Fibroblast of peridontal ligament (primary cell): ENCODE results near the gene CORT.

Experiments
- DNase-seq: peaks from one replicate; pipeline ENCODE4 v3.0.0-alpha.2; 2010; ENCODE audit errors: extremely low read depth

The CORT gene

GRCh38 chr1:10474613-10475507 is 25.0 kb downstream of the CORT start, which contains the start of gene PEX14:
Gene PEX14 (plus strand): TSS chr1:10474950. CDS start chr1:10474967, 17 bp downstream.
- DNase-seq = peak; percentile 73

- no peak for DNase-seq
These were observed 25.7 kb downstream of the CORT start for GRCh38 chr1:10475510-10475909.

DNA sequence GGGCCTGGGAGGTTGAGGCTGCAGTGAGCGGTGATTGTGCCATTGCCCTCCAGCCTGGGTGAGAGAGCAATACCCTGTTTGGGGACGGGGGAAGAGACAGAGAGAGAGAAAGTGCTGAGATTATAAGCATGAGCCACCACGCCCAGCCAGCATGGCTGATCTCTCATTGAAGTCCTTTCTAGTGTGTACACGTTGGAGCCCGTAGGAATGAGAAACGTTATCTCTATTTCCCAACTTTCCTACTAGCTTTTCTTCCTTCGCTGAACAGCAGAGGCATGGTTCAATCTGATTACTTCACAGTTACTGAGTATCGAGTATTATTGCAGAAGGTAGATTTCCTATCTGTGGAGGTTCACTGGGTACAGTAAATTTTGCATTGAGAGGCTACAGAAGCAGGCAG is 29.5 kb downstream of the CORT start:
- DNase-seq = no peak

GRCh38 chr1:10480614-10481013 is 30.8 kb downstream of the CORT start:
- DNase-seq = no peak

DNA sequence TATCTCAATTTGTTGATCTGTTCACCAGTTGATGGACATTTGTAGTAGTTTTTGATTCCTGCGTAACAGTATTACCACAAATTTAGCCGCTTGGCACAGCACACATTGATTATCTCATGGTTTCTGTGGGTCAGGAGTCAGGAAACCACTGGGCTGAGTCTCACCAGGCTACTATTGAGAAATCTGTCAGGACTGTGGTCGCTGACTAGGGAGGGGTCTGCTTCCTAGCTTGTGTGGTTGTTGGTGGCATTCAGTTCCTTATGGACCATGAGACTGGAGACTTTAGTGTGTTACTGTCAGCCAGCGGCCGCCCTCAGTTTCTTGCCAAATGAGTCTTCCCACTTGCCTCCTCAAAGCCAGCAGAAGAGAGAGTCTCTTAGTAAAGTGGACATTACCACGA is 34.7 kb downstream of the CORT start:
- DNase-seq = no peak

DNA sequence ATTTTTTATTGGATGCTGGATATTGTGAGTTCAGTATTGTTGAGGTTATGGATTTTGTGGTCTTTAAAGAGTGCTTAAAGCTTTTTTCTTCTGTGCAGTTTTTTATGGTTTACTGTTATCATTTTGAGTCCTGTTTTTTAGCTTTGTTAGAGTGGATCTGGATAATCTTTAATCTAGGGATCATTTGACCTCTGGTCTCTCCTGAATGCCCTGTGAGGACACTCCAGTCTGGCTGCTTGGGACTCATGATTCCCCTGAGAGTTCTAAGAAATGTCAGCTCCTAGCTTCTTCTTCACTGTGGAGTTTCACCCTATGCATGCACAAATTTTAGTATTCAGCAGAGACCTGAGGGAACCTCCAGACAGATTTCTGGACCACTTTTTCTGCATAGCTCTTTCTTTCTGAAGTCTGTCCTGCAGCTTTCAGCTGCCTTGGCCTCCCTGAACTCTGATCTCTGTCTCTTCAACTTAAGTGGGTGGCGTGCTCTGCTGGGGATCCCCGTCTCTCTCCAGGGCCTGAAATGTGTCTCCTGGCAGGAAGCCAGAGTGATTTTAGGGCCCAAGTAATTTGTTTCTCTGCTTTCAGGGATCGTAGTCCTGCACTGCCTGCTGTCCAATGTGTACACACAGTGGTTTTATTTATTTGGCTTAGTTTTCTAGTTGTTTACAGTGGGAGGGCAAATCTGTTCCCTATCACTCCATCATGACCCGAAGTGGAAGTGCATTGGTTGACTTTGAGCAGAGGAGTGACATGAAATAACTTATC is 39.6 kb downstream of the CORT start:
- no peak for DNase-seq

- DNase-seq = no peak
These were observed 40.6 kb downstream of the CORT start for GRCh38 chr1:10490286-10490970.

DNA sequence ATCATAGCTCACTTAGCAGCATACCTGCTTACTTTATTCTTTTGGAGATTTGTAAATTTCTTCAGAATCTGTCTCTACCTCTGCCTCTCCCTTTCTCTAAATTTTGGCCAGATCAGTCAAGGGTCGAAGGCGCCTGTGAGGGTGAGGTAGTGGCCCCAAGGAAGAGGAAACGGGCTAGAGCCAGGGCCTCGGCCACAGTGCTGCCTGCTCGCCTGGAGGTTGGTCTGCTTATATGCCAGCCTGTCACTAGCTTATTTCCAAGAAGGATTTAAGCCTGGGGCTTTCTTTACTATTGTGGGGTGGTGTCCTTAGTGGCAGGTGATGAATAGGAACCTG is 44.6 kb downstream of the CORT start:
- no peak for DNase-seq

DNA sequence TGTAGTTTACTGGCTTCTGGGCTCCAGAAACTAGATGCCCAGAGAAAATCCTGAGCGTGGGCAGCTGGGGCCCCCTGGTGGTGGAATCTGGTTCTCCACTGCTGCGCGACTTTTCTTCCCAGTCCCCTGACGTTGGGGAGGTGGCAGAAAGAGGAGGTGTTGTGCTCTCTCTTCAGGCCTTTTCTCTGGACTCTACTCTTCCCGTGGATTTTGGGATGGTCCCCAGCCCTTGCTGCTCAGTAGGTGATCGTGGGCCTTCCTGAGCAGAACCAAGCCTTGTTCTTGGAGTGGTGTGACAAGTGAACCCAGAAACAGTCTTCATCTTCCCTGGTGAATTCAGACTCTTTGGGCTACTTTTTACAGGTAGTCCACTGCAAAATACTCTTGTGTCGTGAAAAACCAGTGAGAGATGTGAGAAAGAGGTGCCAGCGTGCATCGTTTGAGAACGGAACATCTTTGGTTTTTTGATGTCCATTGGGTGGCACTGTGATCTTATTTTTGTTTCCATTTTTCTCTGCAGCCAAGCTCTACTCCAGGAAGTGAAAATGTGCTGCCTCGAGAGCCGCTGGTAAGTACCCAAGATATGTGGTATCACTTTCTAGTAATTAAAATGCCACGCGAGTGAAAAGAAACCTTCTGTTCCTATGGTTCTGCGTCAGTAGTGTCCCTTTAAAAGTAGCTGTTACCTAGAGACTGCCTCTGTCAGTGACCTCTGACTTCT is 45.1 kb downstream of the CORT start:
- DNase-seq = peak; percentile 78

DNA sequence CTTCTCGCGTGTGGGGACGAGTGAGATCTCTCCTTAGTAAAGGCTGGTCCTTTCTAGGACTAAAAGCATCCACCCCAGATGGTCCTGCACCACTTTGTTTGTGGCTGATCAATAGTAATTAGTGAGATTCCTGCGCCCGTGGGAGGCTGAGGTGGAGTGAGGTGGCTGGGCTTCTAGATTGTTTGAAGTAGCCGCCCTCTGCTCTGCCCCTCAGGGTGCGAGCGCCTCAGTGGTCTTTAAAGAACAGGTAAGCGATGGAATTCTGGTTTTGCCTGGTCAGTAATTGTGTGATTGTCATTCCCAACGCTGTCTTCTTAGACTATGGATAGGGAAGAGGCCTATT is 45.6 kb downstream of the CORT start:
- DNase-seq = no peak

GRCh38 chr1:10495952-10496351 is 46.1 kb downstream of the CORT start:
- DNase-seq = no peak

- no peak for DNase-seq
These were observed 47.3 kb downstream of the CORT start for GRCh38 chr1:10497109-10497508.

GRCh38 chr1:10498231-10498630 is 48.4 kb downstream of the CORT start:
- DNase-seq = no peak
